NB4 (cell line): ENCODE measurements around the gene SPECC1L.
"Not testable (repeated sequence)": the region's sequence is repeated elsewhere in the genome, so short reads cannot be mapped to it uniquely, and the experiment has no call there.

Source experiments
- POLR2A ChIP-seq: IDR thresholded peaks from 2 replicates; pipeline ENCODE4 v1.6.1; 2011; ENCODE audit warnings: mild to moderate bottlenecking; ENCODE audit not compliant: insufficient read length; ENCODE audit errors: extremely low read depth
- TF ChIP-seq, protein P1 (sequence below): IDR thresholded peaks from one replicate; pipeline ENCODE4 v1.5.1; 2012; ENCODE audit warnings: low read depth, low read length

DNA sequence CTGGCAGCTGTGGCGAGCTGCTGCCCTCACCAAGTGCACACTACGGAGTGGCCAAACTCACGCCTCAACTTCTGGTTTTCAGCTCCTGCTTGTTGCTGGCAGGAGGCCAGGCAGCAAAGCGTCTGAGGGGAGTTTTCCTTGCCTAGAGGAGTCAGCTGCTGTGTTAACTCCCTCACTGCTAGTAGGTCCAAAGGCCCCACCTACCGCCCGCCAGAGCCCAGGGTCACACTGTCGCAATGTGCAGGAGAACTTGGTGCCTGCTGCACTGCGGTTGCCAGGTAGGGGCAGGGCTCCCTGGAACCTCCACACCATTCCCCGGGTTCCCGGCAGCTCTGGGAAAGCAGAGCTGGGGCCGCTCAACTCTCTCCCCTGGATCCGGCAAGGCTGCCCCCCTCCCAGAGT lies 25.6 kb upstream of the SPECC1L start, which contains the start of gene GGT5:
- TF ChIP-seq, protein P1, sequence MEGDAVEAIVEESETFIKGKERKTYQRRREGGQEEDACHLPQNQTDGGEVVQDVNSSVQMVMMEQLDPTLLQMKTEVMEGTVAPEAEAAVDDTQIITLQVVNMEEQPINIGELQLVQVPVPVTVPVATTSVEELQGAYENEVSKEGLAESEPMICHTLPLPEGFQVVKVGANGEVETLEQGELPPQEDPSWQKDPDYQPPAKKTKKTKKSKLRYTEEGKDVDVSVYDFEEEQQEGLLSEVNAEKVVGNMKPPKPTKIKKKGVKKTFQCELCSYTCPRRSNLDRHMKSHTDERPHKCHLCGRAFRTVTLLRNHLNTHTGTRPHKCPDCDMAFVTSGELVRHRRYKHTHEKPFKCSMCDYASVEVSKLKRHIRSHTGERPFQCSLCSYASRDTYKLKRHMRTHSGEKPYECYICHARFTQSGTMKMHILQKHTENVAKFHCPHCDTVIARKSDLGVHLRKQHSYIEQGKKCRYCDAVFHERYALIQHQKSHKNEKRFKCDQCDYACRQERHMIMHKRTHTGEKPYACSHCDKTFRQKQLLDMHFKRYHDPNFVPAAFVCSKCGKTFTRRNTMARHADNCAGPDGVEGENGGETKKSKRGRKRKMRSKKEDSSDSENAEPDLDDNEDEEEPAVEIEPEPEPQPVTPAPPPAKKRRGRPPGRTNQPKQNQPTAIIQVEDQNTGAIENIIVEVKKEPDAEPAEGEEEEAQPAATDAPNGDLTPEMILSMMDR, result not testable (repeated sequence)
- not testable (repeated sequence) for TF ChIP-seq POLR2A
